ENCODE measurements around the gene FOXB2.
A peak's percentile ranks its signal among the peaks of the same experiment; 100 is the strongest.
"Not testable (repeated sequence)": the region's sequence is repeated elsewhere in the genome, so short reads cannot be mapped to it uniquely, and the experiment has no call there.

The FOXB2 gene

GRCh38 chr9:77016526-77017504, 2.6 kb upstream of the FOXB2 start:
- DNase-seq = peak; percentile 64

- DNase-seq = no peak
Observed at GRCh38 chr9:77017505-77017894, 2.0 kb upstream of the FOXB2 start.

GRCh38 chr9:77018058-77018968, 1.1 kb upstream of the FOXB2 start:
- peak; percentile 62 for DNase-seq

- no peak for DNase-seq
Observed at GRCh38 chr9:77018969-77019235, 553 bp upstream of the FOXB2 start.

GRCh38 chr9:77019926-77020412, 514 bp downstream of the FOXB2 start:
- DNase-seq = no peak

- DNase-seq = peak; percentile 60
Observed at GRCh38 chr9:77020413-77021290, 1.2 kb downstream of the FOXB2 start.

GRCh38 chr9:77021291-77021894, 1.9 kb downstream of the FOXB2 start:
- DNase-seq = no peak

GRCh38 chr9:77021922-77022782, 2.7 kb downstream of the FOXB2 start:
- DNase-seq = no peak

GRCh38 chr9:77022783-77023440, 3.5 kb downstream of the FOXB2 start:
- DNase-seq = peak; percentile 72

GRCh38 chr9:77023726-77024125, 4.3 kb downstream of the FOXB2 start:
- no peak for DNase-seq

- no peak for DNase-seq
Observed at GRCh38 chr9:77024776-77025545, 5.5 kb downstream of the FOXB2 start.

- no peak for DNase-seq
Observed at GRCh38 chr9:77028478-77028877, 9.0 kb downstream of the FOXB2 start.

- DNase-seq = no peak
Observed at GRCh38 chr9:77030045-77030444, 10.6 kb downstream of the FOXB2 start.

GRCh38 chr9:77038281-77039036, 19.0 kb downstream of the FOXB2 start:
- DNase-seq = no peak

GRCh38 chr9:77040340-77040739, 20.9 kb downstream of the FOXB2 start:
- DNase-seq = no peak

GRCh38 chr9:77043743-77044142, 24.3 kb downstream of the FOXB2 start:
- DNase-seq = not testable (repeated sequence)

- DNase-seq = not testable (repeated sequence)
Observed at GRCh38 chr9:77060681-77061080, 41.2 kb downstream of the FOXB2 start.

- peak; percentile 80 for DNase-seq
Observed at GRCh38 chr9:77063645-77064285, 44.3 kb downstream of the FOXB2 start.
